Hematopoietic multipotent progenitor cell treated with erythropoietin and hydrocortisone succinate and interleukin-3 and kit ligand, for 15 days (in vitro differentiated cells): Measurements from ENCODE around the gene MAD2L2.

Source experiments
- DNase-seq: peaks from one replicate; pipeline ENCODE4 v3.0.0-alpha.2; 2015; ENCODE audit warnings: low spot score

MAD2L2 gene

DNA sequence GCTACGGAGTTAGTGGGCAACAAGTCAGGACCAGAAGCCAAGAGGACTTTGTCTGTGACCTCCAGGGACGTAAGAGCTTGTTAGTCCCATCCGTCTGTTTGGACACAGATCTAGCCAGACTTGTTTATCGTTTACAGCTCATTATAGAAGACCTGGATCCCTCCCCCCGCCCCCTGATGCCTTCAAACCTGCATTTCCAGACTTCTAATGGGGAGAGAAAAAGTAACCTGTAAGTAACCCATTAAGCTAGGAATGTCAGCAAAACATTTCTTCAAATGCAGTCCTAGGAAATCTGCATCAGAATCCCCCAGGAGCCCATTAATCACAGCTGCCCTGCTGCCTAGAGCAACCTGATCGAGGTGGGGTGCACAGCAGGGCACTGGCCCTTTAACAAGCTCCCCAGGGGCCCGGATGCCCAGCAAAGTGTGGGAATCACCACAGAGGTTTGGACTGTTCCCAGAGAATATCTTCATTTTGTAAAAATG is 1.4 kb upstream of the MAD2L2 start:
- no peak for DNase-seq

DNA sequence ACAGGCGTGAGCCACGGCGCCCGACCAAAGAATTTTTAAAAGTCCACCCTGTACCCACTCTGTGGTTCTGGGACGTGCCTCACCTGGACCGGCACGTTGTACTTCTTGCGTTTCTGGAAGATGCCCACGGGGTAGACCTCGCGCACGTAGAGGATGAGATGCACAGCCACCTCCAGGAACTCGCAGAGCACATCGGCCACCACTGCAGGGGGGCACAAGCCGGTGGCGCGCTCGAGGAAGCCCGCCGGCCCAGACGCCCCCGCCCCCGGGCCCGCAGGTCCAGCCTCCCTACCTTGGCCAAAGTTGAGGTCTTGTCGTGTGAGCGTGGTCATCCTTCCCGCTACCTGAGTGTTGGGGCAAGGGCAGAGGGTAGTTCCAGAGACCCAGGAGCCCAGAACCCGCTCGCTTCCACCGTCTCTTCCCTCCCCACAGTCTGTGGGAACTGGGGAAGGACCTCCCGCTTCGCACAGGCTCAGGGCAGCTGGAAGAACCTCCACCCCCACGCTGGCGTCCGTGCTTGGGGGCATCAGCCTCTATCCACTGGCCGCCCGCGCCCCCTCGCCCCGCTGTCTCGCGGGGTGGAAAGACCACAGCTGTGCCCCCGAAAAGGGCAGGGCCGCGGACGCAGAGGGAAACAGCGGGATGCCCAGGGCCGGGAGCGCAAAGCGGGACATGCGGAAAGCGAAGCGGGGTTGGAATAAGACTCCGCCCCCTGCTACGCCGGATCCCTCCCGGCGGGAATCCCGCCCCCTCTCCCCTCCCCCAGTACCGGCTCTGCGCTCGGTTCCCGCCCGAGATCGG is 478 bp downstream of the MAD2L2 start:
- no peak for DNase-seq

DNA sequence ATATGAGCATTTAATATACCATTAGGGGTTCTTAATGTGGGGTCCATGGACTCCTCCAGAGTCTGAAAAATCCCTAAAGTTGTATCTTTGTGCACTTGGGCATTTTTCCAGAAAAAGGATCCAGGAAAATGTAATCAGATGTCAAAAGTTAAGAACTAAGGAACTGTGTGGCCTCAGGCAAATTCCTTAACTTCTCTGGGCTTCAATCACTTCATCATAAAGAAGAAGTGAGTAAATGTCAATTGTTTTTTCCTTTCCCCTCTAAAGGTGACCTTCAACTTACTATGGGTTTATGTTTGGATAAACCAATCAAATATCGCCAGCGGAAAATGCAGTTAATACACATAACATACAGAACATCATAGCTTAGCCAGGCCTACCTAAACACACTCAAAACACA is 2.5 kb downstream of the MAD2L2 start:
- no peak for DNase-seq

DNA sequence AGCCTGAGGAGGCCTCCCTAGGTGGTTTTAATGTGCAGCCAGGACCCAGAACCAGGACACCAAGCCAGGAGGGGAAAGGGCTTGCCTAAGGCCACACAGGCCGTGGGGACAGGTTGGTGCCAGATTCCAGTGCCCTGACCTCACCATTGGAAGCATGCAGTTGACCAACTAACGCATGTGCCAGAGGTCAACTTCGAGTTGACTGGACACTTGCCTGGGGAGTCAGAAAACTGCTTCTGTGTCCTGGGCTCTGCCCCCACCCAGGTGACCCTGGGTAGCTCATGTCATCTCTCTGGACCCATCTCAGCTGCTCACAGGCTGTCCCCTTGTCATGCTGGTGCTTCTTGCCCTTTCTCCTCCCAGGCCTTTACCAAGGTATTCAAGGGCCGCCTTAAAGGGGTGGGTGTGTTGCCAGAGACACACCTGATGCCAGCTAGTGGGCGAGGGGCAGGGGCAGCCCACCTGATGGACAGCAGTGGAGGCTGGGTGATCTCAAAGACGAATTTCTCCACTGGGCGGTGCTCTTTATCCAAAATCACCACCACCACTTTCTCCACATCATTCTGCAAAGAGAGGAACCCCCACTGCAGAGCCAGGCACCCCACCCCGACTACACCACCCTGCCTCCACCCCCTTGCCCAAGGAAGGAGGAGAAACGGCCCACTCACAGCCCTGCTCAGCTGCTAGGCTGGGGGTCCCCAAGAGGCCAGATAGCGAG is 4.4 kb downstream of the MAD2L2 start:
- no peak for DNase-seq

DNA sequence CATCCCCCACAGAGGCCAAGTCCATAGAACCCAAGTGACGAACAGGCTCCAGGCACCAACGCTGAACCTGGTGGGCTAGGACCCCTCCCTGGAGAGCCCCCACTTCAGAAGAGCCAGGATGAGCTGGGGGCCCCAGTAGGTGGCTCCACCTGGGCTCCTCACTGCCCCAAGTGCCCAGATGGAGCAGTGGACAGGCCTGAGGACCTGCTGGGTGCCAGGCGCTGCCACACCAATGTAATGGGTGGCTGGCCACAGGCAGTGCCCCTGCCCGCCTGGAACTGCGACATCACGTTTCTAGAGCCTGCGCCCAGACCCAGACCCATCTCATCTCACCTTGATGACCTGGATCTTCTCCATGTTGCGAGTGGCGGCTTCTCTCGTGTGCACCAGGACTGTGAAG is 5.6 kb downstream of the MAD2L2 start:
- no peak for DNase-seq

DNA sequence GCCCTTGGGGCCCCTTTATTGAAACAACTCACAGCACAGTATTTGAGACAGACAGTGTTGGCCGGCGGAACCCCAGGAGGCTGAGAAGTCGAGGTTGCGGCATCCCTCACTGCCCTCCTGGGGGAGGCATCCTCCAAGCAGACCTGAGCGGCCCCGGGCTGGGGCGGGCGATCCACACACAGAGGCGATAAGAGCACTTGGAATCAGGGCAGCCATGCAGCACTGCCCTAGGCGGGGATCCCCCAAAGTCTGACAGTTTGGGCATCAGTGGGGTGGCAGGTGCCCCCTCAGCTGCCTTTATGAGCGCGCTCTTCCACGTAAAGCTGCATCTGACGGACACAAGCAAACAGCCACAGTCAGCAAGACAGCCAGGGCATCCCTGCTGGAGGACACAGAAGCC is 6.5 kb downstream of the MAD2L2 start:
- DNase-seq = no peak

DNA sequence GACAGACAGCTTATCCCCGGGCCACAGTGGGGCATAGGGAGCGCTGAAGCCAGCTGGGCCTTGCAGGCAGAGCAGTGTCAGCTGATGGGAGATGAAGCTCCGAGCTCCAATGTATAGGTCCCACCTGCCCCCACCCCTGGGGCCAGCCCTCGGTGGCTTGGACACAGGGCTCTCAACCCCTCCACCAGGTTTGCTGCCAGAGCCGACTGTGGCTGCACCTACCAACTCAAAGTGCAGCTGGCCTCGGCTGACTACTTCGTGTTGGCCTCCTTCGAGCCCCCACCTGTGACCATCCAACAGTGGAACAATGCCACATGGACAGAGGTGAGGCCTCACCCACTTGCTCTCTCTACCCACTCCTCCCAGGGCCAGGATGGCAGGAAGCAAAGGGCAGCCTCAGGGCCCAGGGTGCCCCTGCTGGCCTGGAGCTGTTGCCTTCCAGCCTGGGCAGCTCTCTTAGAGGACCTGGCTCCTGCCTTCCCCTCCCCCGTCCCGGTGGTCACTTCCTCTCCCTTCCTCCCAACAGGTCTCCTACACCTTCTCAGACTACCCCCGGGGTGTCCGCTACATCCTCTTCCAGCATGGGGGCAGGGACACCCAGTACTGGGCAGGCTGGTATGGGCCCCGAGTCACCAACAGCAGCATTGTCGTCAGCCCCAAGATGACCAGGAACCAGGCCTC is 7.7 kb downstream of the MAD2L2 start:
- DNase-seq = no peak

- no peak for DNase-seq
Measured at GRCh38 chr1:11671544-11672286, 9.2 kb downstream of the MAD2L2 start.

DNA sequence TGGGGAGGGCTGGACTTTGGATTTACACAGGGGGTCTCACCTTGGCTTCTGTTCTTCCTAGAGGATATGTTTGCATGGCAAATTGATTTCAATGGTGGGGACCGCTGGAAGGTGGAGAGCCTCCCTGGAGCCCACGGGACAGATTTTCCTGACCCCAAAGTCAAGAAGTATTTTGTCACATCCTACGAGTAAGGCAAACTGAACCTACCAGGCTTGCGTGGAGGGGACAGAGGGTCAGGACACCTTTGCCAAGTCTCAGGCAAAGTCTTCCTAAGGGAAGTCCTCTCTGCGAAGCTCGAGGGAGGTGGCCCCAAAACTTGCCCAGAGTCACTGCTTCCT is 9.8 kb downstream of the MAD2L2 start:
- no peak for DNase-seq

- DNase-seq = no peak
Measured at GRCh38 chr1:11670747-11671146, 10.2 kb downstream of the MAD2L2 start.

DNA sequence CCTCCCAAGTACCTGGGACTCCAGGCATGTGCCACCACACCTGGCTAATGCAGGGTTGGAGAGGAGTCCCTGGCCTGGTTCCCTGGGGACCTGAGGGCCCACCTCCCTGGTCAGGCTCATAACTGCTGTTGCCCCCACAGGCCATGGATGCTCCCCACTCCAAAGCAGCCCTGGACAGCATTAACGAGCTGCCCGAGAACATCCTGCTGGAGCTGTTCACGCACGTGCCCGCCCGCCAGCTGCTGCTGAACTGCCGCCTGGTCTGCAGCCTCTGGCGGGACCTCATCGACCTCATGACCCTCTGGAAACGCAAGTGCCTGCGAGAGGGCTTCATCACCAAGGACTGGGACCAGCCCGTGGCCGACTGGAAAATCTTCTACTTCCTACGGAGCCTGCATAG is 12.4 kb downstream of the MAD2L2 start:
- DNase-seq = no peak

- no peak for DNase-seq
Measured at GRCh38 chr1:11664336-11665065, 16.4 kb downstream of the MAD2L2 start.

DNA sequence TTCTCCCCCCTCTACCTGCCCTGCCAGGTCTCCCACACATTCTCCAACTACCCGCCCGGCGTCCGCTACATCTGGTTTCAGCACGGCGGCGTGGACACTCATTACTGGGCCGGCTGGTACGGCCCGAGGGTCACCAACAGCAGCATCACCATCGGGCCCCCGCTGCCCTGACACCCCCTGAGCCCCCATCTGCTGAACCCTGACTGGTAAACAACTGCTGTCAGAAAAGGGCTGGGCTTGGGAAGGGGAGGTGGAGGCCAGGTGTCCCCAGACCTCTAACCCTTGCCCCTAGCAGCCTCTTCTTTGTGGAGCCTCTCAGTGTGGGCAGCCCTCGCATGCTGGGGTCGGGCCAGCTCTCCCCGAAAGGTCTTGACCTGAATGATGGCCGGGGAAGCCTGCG is 19.8 kb downstream of the MAD2L2 start:
- no peak for DNase-seq

DNA sequence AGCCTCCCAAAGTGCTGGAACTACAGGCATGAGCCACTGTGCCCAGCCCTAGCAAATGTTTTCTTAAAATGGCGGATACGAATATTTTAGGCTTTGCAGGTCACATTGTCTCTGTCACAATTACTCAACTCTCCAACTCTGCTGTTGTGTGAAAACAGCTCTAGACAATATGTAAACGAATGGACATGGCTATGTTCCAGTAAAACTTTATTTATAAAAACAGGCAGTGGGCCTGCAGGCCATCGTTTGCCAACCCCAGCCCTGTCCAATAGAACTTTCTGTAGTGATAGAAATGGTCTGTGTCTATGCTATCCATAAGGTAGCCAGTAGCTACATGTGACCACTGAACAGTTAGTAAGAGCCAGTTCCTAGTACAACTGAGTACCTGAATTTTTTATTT is 21.2 kb downstream of the MAD2L2 start:
- DNase-seq = no peak

DNA sequence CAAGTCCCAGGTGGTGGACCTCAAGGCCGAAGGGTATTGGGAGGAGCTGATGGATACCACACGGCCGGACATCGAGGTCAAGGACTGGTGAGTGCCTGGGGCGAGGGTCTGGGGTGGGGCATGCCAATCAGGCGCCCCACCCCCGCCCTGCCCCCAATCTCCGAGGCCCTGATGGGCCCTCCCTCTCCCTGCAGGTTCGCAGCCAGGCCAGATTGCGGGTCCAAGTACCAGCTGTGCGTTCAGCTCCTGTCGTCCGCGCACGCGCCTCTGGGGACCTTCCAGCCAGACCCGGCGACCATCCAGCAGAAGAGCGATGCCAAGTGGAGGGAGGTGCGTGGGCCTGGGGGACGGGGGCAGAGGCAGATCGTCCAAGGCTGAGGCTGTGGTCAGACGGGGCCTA is 22.4 kb downstream of the MAD2L2 start:
- no peak for DNase-seq

DNA sequence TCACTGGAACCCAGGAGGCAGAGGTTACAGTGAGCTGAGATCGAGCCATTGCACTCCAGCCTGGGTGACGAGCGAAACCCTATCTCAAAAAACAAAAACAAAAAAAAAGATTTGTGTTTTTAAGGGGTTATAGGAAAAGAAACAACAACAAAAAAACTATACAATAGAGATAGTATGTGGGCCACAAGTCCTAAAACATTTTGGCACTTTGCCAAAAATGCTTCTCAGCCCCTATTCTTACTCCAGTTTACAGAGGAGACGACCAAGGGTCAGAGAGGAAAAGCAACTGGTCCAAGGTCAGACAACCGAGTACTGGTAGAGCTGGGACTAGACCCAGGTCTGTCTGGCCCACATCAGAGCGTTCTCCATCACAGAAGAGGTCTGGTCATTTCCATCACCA is 23.3 kb downstream of the MAD2L2 start:
- no peak for DNase-seq

GRCh38 chr1:11654939-11655808 is 25.8 kb downstream of the MAD2L2 start:
- DNase-seq = no peak

DNA sequence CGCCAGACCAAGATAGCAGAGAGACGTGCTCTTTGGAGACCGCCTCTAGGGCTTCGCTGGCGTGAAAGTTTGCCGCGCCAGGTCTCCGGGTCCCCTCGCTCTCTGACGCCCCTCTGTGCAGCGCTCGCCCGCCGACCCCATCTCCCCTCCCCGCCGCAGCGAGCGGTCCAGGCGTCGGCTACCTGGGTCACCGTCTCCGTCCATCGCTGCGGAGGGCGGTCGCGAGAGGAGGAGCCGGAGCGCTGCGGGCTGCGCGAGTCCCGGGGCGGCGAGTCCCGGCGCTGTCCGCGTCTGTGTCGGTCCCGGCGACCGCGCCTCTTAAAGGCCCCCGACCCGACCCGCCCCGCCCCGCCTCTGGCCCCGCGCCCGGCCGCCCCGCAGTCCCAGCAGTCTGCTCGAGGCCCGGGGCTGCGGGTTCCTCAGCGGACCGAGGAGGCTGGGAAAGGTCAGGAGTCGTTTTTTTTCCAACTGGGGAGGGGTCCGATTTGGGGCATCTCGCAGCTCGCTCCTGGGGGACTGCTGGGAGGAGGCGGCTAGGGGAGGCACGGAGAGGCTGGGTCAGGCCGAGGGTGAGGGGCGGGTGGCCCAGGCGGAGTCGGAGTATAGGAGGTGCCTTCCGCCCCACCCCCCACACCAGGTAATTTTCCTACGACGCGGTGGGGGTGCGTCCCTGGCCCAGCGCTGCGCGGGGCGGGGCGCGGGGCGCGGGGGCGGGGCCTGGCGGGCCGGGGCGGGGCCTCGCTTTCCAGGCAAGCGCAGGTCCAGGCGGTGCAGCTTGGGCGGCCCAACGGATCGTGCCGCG is 26.6 kb downstream of the MAD2L2 start, which contains the start of the genes FBXO2 and FBXO44:
Gene FBXO2 (minus strand): TSS at position 293 of the 802 bp plus-strand sequence. CDS start 89 bp downstream, at position 204.
Gene FBXO44 (plus strand): TSS at position 741 of the 802 bp plus-strand sequence. CDS start 959 bp downstream, outside the sequence.
- DNase-seq = no peak

- DNase-seq = no peak
Measured at GRCh38 chr1:11653861-11654136, 27.1 kb downstream of the MAD2L2 start.
